Renal pelvis (tissue), 3 donors: ENCODE data around the gene MRPL16. TPM values are rescaled to one million over a fixed set of nuclear protein-coding genes. Genes with fewer than 3 reads are reported as not detected.

Experiments used
- polyA plus RNA-seq, 3 donors: library from polyadenylated mRNA; unstranded; fragments of 120-200 nt; gene quantifications; one replicate each; pipeline ENCODE4 v1.2.1, GENCODE V29; 2013; ENCODE audit not compliant: insufficient read length in 3 of 3

The MRPL16 gene
- polyA plus RNA-seq, 3 donors: 58.6 to 67.7 (median 63.3) TPM

Other genes with a start within 250 kb of the MRPL16 start
- gene OSBP, start 195.0 kb downstream of the MRPL16 start, polyA plus RNA-seq: 10 to 100 TPM; 51.6 to 54.1 (median 52.3) TPM
- gene PATL1, start 141.7 kb downstream of the MRPL16 start, polyA plus RNA-seq: 10 to 100 TPM; 39.9 to 51.3 (median 43.7) TPM
- gene OR10V1, start 96.9 kb downstream of the MRPL16 start, polyA plus RNA-seq: not detected
- gene STX3, start 55.4 kb downstream of the MRPL16 start, polyA plus RNA-seq: 10 to 100 TPM; 45.1 to 81.6 (median 62.7) TPM
- under 1 TPM in 2 of 3 donors, not detected in 1; 0.27 to 0.35 TPM for gene CBLIF, start 34.7 kb upstream of the MRPL16 start, polyA plus RNA-seq
- under 1 TPM in 2 of 3 donors, not detected in 1; 0.16 to 0.34 TPM for gene TCN1, start 55.7 kb upstream of the MRPL16 start, polyA plus RNA-seq
- gene OOSP3, start 68.0 kb upstream of the MRPL16 start, polyA plus RNA-seq: not detected
- gene OOSP1, start 127.7 kb upstream of the MRPL16 start, polyA plus RNA-seq: not detected
- not detected for gene OOSP4A, start 153.3 kb upstream of the MRPL16 start, polyA plus RNA-seq
- gene OOSP4B, start 206.4 kb upstream of the MRPL16 start, polyA plus RNA-seq: under 1 TPM in 1 of 3 donors, not detected in 2; 0.12 TPM
- not detected for gene OOSP2, start 229.6 kb upstream of the MRPL16 start, polyA plus RNA-seq
- 1 to 10 TPM in 1 of 3 donors, under 1 TPM in 2; 0.77 to 1.1 (median 0.99) TPM for gene MS4A3, start 245.9 kb upstream of the MRPL16 start, polyA plus RNA-seq